ENCODE measurements around the gene CDH4.

GRCh38 chr20:61399433-61399832 lies 147.4 kb downstream of the CDH4 start:
- TF ChIP-seq REST (IDR thresholded peaks at IDR 0.05; ENCODE audit: insufficient read depth in 1 of 2, low read depth in 2 of 2, low read length in 2 of 2): no peak
- TF ChIP-seq TAF1 (IDR thresholded peaks at IDR 0.05; ENCODE audit: borderline replicate concordance, insufficient read depth, low read length): no peak
- no peak for TF ChIP-seq POLR2AphosphoS5 (IDR thresholded peaks at IDR 0.05; ENCODE audit: low read depth, low read length)
- TF ChIP-seq SIN3A (IDR thresholded peaks at IDR 0.05; ENCODE audit: borderline replicate concordance, insufficient read depth, low read length): no peak

Data from PFSK-1 (cell line).